Epidermal melanocyte (primary cell): ENCODE data around the gene LHFPL3.
"Not testable (repeated sequence)": the region's sequence is repeated elsewhere in the genome, so short reads cannot be mapped to it uniquely, and the experiment has no call there.

Experiments used
- DNase-seq: peaks from one replicate; pipeline ENCODE4 v3.0.0; 2011; ENCODE audit warnings: low spot score; ENCODE audit not compliant: insufficient read length

The LHFPL3 gene

DNA sequence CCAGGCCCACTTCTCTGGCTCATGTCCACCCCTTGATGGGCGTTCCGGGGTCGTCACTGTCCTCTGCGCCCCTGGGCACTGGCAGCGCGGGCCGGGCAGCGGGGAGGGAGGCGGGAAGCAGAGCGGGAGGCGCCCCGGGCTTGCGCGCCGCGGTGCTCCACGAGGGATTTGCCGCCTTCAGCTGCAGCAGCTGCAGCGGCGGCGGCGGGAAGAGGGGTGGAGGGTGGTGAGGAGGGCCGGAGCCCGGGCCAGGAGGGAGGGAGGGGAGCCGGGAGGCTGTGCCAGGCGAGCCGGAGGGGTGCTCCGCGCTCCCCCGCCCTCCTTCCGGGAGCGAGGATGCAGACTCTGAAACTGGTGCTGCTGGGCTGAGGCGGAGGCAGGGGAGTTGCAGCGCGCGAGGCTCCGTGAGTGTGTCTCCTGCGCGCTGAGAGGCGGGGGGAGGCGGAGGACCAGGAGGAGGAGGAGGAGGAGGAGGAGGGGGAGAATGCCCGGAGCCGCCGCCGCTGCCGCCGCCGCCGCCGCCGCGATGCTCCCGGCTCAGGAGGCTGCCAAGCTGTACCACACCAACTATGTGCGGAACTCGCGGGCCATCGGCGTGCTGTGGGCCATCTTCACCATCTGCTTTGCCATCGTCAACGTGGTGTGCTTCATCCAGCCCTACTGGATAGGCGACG lies at the start of gene LHFPL3:
TSS of gene LHFPL3 (plus strand) at position 308 of the 674 bp plus-strand sequence.
- no peak for DNase-seq

DNA sequence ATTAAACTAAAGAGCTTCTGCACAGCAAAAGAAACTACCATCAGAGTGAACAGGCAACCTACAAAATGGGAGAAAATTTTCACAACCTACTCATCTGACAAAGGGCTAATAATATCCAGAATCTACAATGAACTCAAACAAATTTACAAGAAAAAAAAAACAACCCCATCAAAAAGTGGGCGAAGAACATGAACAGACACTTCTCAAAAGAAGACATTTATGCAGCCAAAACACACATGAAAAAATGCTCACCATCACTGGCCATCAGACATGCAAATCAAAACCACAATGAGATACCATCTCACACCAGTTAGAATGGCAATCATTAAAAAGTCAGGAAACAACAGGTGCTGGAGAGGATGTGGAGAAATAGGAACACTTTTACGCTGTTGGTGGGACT lies 46.7 kb upstream of the LHFPL3 start:
- DNase-seq = not testable (repeated sequence)

DNA sequence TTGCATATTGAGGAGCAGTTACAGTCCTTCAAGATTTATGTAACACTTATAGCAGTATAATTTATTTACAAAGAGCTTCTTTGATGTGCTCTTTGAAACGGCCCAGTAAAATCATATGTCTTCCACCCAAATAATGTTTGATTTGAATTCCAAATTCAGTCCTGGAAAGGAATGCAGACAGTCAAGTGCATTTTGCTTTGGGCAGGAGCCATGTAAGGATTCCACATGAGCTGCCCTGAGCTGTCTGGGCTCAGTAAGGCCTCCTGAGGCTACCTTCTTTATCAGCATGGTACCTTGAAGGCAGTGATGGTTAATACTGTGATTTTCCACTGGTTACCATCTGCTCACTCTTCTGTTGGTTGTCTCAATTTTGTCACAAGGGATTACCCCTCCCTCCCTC lies 41.6 kb upstream of the LHFPL3 start:
- DNase-seq = no peak

DNA sequence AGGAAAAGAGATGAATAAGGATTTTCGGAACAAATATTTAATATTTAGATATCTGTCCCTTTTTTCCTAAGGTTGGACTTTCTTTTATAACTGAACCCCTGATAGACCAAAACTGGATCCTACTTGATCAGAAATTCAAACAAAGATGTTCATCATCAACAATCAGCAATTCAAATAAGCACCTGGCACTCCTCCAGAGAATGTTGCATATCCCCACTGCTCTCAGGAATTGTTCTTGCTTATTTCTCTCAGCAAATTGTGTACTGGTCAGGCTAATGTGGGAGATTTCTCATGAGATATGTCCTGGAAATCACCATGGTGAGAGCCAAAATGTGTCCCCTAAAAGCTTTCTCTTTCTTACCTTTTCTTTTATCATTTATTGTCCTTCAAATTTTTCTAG lies 40.3 kb upstream of the LHFPL3 start:
- DNase-seq = no peak

DNA sequence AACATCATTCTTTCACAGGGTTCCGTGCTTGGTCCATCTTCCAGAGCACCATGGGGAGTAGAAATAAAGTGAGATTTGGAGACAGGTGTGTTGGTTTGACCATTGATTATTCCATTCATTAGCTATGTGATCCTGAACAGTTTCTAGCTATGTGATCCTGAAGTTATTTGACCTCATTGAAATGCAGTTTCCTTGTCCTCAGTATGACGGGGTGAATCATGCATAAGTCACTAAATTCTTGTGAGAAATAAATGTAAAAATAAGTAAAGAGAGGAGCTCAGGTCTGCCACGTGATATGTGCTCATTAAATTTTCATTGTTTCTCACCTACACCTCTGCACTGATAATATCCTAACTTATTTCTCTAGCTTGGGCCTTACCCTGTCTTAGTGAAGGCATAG lies 34.1 kb upstream of the LHFPL3 start:
- no peak for DNase-seq

DNA sequence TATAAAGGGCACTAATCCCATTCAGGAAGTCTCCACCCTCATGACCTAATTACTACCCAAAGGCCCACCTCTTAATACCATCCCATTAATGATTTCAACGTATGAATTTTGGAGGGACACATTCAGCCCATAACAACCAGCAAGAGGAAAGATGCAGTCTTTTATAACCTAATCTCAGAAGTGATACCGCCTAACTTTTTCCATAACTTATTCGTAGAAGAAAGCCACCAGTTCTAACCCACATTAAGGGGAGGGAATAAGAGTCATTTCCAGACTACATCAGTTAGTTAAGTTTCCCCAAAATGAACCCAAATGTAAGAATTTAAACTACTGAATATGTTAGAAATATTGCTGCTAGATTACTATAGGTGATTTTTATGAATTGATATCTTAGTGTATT lies 32.1 kb upstream of the LHFPL3 start:
- DNase-seq = no peak

DNA sequence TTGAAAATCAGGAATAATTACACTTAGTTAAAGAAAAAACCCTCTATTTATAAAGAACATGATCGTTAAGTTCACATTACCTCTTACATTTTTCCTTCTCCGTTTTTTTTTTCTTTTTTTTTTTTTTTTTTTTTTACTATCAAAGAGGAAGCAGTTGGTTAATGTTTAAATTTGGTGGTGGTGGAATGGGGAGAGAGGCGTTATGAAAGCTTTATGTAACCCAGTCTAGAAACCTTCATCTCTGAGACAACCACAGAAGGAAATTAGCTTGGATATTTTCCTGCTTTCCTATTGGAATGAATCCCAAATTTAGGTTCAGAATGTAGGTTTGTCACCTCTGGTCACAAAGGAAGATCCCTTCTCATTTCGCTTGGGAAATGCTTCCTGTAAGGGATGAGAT lies 31.5 kb upstream of the LHFPL3 start:
- no peak for DNase-seq

DNA sequence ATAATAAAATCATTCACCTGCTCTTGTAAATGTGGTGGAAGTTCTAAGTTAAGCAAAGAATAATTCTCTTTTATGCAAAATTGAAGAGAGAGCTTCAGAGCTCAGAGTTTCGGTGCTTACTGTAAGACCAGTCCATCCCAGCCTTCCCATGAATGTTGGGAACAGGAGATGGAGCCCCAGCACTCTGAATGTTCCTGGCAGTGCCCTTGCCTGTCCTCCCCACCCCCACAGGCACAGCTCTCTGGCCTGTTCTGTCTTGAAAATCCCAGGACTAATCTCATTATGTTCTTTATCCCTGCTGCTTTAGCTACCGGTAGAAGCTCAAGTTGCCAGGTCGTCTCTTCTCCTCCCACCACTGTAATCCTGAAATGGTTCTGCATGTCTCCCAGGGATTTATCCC lies 29.1 kb upstream of the LHFPL3 start:
- DNase-seq = no peak

DNA sequence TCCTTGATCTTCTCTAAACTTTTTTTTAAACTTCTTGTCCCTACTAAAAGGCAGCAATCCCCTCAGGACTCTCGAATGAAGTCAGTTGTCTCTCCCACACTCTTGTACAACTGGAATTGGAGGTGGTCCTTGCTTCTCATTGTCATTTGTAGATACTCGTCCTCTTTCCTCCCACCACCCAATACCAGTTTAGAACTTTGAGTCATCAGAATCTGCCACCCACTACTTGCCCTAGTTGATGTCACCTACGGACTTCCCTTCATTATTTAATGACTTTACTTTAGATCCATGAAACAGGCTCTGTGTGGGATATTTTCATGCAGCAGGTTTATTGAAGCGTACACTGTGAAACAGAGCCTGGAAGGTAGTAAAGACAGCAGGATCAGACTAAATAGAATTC lies 28.6 kb upstream of the LHFPL3 start:
- no peak for DNase-seq

DNA sequence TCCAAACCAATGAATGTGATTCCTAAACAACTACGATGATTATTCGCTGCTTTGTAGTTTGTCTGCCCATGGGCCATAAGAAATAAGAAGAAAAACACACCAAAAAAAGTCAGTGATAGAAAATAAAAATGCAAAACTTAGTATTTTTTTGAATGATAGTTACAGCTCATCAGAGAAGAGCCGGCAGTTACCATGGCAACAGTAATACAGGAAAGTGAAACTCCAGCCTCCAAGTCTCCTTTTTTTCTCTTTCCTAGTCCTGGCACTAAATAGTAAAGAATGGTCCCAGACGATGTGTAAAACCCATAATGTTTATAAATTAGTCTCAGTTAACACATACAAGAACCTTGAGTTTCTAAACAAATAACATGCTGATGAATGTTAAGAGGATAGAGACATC lies 21.6 kb upstream of the LHFPL3 start:
- no peak for DNase-seq

DNA sequence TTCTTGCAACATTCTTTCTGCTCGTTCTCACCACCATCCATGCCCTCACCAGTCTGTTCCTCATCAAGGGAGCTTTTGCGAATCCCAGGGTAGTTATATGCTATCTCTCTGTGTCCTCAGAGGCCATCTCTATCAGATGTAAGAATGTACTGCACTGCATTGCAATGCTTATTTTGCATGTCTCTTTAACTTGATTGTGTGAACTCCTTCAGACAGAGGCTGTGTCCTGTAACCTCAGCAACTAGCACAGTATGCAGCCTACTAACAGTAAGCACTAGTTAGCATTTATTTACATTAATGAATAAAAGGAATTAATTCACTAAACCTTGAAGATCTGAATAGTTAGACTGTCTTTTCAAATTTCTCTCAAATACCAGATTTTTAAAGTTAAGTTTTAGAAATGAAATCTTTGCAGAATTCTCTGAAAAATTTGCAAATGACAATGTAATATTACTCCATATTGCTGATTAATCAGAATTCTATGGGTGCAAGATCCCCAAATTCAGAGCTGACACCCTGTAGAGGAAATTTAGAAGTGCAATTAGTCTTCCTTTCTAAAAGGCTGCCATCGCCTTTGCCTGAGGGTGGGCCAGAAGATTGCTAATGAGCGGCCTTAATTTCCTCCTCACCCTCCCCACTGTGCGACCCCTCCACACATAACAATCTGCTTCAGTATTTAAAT lies 10.3 kb upstream of the LHFPL3 start:
- DNase-seq = no peak

DNA sequence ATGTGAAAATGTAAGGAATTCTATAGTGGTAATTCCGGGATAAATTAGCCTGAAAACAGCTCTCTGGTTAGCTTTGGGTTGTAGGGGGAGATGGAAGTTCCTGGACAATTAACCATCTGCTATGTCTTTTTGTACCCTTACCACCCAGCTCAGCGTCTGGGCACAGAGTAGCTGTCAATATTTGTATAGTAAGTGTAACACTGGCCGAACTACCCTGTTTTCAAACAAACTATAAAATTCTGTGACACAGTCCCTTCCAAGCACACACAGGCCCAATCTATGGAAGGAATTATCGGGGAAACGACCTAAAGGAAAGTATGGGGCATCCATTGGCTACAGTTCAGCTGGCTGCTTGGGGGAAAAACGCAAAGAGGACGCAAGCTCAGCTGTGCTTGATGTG lies 869 bp upstream of the LHFPL3 start:
- DNase-seq = no peak

DNA sequence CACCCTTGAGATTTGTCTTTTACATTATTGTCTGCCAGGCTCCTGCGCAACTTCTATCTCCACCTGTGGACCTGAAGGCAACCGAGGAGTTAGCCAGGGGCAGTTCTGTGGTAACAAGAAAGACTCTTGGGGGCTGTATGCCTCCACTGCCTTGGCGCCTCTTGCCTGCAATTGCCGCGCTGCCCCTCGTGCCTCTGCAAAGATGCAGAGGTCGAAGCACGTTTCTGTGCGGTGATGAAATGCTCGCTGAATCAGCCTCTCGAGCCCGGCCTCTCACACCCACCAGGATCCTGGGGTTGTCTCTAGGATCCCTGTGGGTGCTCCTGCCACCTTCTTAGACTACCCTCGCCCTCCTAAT lies 486 bp upstream of the LHFPL3 start:
- DNase-seq = no peak

DNA sequence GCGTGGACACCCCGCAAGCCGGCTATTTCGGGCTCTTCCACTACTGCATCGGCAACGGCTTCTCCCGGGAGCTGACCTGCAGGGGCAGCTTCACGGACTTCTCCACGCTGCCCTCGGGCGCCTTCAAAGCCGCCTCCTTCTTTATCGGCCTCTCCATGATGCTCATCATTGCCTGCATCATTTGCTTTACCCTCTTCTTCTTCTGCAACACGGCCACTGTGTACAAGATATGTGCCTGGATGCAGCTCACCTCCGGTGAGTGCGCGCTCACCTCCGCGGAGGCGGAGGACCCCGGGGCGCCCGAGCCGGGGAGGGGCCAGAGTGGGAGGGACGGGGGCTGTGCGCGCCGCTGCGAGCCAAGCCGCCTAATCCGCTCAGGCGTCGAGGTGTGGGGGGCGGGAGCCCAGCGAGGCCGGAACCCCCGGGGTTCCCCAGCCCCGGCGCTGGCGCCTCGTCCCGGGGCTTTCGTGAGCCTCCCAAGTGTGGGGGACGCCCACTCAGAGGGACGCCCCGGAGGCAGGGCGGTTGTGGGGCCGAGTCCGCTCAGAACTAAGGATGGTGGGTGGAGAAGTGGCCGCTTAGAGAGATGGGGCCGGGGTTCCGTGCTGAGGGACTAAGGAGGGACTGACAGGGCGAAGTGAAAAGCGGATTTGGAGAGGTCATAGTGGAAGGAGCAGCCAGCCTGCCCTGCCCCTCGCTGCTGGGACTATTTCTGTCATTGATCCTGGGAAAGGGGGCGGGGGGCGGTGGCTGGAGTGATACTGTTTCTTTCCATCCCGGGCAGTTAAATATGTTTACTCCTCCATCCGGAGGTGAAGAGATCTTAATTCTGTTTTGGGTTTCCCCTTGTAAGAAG lies 795 bp downstream of the LHFPL3 start:
- DNase-seq = no peak

DNA sequence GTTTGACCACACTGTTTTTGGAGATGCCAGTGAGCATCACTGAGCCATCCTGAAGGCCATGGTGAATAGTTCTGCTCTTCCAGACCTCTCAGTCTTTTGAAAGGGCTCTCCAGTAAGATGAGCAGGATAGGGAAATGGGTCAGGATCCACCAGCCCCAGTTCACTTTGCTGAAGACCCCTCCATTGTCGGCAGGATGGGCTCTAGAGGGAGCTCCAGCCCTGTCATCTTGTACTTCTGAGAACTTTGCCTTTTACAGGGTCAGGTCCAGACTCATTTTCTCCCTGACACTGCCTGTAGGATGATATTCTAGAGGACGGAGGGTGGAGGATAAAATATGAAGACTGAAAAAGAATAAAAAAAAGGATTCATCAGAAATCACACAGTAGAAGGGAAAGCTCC lies 13.1 kb downstream of the LHFPL3 start:
- no peak for DNase-seq

DNA sequence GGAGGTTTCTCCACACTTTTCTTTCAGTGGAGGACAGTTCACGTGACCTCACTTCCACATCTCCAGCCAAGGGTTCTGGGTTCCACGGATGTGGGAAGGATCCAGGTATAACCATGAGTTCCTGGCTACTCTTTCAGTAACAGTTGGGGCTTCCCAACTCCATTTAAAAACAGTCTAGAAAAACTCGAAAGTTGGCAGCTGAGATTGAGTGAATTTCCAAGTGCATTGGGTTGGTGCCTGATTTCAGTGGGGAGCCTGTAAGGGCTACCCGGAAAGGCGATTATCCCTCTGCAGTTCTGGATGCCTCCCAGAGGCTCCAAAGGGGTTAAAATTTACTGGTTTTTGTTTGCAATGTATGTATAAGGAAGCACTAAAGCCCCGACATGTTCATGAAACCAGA lies 24.3 kb downstream of the LHFPL3 start:
- no peak for DNase-seq

DNA sequence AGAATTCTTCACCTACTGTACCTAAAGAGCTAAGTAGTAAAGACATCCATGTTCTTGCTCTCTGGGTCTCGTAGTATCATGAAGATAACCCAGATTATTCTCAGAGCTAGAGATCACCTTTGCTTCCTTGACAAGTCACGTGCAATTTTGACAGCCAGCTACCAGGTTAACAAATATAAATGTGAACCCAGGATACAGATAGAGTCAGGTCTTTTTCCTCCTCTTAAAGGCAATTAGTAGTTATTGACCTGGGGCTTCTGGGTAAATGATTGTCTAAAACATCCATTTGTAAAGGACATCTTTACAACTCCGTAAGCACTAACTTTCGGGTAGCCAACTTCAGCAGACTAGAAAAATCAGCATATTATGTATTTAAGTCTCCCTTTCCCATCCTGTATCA lies 28.8 kb downstream of the LHFPL3 start:
- no peak for DNase-seq

DNA sequence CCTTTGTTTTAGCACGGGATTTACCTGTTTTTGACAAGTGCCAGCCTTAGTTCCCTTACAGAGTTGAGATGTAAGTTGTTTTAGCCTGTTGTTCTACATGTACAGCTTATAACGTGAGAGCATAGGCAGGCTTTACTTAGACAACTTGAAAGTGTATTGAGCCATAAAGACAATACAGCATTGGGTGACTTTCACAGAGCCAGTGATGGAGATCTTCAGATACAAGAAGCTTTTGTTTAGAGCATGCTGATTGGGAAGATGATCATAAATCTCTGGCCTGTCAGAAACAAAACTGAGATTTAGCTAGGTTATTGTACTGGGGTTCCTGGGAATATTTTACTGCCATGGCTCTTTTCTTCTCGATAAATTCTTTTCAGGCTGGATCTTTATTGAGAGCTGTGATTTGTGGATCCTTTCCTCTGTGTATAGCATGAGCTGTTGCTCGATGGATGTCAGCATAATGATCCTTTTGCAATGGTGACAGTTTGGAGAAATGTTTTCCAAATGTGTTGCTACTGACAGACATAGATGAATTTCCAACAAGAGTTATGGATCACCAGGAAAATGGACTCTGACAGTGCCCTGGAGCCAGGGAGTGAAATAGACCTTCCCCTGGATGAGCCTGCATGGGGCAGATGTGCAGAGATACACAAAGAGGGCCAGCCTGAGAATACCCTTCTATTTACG lies 30.2 kb downstream of the LHFPL3 start:
- no peak for DNase-seq

DNA sequence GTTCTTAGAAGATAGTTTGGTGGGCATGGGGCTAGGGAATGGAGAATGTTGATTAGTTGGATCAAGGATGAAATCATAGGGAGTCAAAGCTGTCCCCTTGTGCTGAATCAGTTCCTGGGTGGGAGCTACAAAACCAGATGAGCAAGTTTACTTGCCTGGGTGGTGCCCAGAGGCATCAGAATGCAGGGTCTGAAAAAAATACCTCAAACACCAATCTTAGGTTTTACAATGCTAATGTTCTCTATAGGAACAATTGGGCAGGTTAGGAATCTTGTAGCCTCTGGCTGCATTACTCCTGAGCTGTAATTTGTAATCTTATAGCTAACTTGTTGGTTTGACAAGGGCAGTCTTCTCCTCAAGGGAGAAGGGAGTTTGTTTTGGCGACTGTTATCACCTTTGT lies 34.4 kb downstream of the LHFPL3 start:
- DNase-seq = no peak

DNA sequence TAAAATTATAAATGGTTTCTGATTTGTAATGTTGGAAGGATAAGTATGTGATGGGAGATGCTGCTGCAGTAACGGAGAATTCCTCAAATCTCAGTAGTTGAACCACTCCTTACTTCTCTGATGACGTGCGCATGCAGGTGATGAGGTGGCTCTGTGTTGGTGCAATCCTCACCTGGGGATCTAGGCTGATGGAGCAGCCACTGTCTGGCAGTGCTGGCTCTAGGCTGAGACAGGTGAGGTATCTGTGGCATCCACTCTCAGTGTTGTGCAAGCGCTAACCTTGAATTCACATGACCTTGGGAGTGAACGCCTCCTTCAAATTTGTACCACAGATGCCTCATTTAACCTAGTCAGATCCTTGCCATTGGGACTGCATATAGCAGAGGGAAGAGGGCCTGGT lies 35.0 kb downstream of the LHFPL3 start:
- DNase-seq = no peak

DNA sequence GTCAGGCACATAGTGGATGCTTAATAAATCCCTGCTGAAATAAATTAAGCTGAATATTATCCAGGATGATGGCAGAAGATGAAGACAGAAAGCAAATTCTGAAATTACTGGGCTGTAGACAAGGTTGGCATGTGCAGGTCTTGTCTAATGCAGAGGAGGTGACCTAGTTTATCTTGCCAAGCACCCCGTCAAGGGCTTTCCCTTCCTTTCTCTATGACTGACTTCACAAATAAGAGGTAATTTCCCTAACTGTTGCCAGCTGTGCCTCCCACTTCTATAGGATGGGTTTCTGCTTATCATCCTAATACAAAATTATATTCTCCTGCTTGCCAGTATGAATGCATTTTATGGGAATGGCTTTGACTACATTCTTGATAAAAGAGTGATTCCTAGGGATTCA lies 38.0 kb downstream of the LHFPL3 start:
- DNase-seq = no peak

DNA sequence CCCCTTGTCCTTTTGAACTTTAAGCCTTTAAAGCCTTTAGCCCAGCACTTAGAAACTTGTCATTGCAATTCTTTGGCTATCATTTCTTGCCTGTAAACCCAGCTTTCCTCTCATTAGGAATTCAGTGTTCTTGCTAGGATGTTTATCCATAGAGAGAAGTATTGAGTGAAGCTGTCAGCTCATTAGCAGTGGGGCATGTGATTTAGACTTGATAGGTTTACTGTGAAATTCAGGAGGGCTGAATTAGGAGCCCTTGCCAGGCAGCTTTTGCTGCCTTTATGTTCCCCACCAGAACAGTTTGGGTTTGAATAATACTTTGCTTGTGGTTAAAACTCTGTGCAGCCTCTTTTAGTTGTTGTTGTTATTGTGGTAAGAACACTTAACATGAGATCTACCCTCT lies 39.5 kb downstream of the LHFPL3 start:
- no peak for DNase-seq
